Measurements from ENCODE around the gene FAM81A.
A peak's percentile ranks its signal among the peaks of the same experiment; 100 is the strongest.
"Not testable (repeated sequence)": the region's sequence is repeated elsewhere in the genome, so short reads cannot be mapped to it uniquely, and the experiment has no call there.

FAM81A gene

DNA sequence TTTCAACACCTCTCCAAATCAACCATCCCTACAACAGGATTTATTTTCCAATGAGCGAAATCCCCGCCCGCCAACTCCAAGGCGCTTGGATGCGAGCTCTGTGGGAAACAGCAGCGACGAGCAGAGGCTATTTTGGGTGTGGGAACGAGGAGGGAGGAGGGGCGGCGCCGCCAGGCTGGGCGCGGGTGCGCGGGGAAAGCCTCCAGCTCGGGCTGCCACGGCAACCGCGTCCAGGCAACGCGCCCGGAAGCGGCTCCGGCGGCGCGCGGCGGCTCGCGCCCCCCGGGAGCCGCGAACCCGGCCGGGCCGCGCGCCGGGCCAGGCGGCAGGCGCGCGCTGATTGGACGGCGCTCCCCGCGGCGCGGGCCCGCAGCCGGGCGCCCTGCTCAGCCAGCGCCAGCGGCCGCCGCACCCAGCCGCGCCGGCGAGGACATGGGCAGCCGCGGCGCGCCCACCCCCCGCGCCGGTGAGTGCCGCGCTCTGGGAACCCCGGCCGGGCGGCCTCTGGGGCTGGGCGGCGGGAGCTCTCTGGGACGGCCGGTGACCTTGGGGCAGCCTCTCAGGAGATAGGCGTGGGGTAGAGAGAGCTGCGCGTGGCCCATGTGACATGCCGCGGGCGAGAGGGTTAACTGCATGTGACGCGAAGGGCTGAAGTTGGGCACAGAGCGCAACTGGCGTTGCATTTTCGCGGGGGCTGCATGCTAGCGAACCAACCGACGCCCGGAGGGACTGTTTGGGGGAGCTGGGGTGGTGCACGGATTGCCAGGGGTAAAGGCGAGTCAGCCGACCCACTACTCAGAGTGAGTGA lies at the start of gene FAM81A:
Gene FAM81A (plus strand): TSS at position 370 of the 808 bp plus-strand sequence. CDS start 20,441 bp downstream, outside the sequence.
- peak; percentile 89 for DNase-seq

- DNase-seq = no peak
These were observed 49.3 kb upstream of the FAM81A start for GRCh38 chr15:59388670-59389069.

- DNase-seq = no peak
These were observed 45.7 kb upstream of the FAM81A start for GRCh38 chr15:59392299-59392698.

- no peak for DNase-seq
These were observed 43.8 kb upstream of the FAM81A start for GRCh38 chr15:59394166-59394661.

GRCh38 chr15:59396211-59396610 lies 41.8 kb upstream of the FAM81A start:
- no peak for DNase-seq

GRCh38 chr15:59396679-59397078 lies 41.3 kb upstream of the FAM81A start:
- DNase-seq = no peak

GRCh38 chr15:59398220-59398619 lies 39.8 kb upstream of the FAM81A start:
- no peak for DNase-seq

DNA sequence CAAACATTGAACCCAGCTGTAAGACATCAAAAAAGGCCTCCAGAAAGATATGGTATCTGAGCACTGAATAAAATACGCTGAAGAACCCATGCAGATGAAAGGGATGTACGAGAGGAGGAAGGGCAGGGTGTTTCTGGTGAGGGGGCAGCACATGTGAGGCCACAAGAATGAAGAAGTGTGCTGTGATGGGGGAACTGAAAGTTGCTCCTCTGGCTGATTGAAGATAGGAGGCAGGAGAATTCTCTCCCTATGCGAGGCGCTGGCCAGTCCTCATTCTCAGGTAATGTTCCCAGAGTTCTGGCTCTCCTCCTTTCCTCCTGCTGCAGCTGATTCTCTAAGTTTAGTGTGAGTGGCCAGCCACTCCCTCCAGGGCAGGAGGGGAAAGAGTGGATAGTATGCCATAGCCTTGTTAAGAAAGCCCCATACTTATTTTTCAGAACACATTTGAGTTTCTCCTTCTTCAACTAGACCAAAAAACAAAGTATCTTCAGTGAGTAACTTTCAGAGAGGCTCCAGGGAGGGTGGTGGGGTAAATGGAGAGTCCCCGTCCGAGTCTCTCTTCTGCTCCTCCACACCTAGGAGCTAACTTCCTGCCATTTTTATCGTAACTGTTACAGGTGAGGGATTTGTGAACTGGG lies 38.4 kb upstream of the FAM81A start:
- DNase-seq = no peak

DNA sequence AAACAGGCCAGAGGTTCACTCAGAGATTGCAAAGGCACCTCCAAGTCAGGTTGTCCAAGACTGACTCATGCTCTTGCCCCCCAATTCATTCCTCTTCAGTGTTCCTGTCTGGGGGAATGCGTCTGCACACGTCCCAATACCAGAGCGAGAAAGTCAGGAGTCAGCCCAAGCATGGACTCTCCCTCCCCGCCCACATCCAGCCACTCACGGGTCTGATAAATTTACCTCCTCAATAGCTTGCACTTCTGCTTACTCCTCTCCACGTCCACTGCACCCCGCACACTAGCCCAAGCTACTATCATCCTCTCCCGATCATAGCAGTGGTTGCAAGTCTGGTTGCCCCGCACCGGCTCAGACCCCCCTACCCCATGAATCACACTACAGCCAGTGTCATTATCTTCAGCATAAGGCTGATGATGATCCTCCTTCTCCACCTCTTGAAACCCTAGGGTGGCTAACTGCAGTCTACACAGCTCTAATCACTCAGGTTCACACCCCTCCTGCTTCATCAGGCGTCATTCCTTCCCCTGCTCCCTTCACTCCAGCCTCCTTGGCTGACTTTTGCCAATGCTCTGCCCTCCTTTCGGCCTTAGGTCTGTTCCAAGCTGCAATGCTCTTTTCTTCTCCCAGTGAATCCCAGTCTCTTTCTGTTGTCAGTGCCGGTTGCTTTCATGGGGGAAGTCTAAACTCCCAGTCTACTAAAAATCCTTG lies 37.7 kb upstream of the FAM81A start:
- no peak for DNase-seq

DNA sequence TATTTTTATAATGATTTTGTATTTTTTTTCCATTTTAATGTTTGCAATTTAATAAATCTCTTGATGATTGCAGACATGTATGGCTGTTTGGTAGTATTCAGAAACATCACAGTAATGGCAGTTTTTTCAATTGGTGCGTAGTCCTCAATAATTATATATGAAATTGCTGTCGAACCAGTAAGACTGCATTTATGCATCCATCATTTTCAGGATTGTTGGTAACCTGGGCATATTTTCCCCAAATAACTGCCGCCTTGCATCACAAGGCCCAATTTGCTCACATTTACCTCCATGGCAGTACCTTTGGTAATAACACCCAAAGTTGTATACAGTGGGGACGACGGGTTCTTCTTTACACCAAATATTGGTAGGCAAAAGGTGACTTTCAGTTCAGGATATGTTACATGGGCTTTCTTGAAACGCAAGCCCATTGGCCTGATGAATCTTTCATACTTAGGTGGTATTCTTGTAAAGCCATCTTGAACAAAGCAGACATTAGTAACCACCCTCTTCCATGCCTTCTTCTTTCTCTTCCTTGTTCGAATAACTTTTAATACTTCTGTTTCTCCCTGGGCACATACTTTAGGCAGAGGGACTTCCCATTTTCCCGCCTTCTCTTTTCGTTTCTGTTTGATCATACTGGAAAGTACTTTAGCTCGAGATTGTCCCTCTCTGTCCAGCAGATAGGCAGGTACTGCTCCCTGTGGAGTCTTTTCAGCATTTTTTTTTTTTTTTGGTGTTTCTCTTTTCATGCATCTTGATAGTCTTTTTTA lies 36.7 kb upstream of the FAM81A start:
- not testable (repeated sequence) for DNase-seq

- no peak for DNase-seq
These were observed 36.0 kb upstream of the FAM81A start for GRCh38 chr15:59401824-59402569.

- no peak for DNase-seq
These were observed 32.9 kb upstream of the FAM81A start for GRCh38 chr15:59405079-59405478.

DNA sequence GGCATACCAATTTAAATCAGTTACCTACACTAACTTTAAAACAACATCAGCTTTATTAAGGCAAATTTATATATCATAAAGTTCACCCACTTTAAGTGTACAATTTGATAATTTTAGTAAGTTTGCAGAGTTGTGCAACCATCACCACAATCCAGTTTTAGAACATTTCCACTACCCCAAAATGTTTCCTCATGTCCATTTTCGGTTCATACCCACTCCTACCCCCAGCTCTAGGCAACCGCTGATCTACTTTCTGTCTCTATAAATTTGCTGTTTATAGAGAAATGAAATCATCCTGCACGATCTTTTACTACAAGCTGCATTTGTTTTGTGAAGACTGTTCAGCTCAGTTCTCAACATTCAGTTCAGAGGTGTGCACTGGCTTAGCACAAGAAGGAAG lies 31.5 kb upstream of the FAM81A start:
- DNase-seq = no peak

DNA sequence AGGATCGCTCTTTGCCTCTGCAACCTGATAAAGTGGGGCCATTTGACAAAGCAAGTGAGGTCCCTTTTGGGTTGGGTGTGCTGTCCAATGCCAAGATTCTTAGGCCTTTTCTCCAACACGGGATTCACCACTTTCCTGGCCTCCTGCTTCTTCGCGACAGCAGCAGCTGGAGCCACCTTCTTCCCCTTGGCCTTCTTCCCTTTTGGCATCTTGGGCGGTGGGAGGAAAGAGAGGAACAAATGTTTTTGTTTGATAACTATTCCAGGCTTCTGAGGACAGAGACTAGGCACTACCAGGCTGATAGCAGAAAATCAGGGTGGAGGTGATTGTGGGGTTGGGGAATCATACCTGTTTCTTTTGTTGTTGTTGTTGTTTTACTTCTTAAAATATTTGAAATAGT lies 30.0 kb upstream of the FAM81A start:
- DNase-seq = no peak

- DNase-seq = no peak
These were observed 27.5 kb upstream of the FAM81A start for GRCh38 chr15:59410391-59410896.

- no peak for DNase-seq
These were observed 24.4 kb upstream of the FAM81A start for GRCh38 chr15:59413577-59413976.

- no peak for DNase-seq
These were observed 21.2 kb upstream of the FAM81A start for GRCh38 chr15:59416816-59417215.

- no peak for DNase-seq
These were observed 18.8 kb upstream of the FAM81A start for GRCh38 chr15:59419170-59419569.

DNA sequence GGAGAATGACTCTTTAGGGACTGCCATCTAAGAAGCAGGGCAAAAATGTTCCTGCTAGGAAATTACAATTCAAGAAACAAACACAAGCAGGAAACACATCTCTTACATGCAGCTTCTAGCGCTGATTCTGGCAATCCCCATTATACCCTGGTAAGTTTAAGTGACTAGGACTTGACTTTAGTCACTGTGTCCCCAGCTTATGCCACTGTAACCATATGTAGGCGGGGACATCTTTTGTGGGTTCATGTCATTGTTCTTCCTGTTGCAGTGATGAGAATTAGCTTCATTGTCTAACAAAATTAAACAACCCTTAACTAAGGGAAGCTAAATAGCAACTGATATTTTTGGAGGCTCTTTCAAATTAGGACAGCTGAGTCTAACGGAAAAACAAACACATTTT lies 17.9 kb upstream of the FAM81A start:
- DNase-seq = no peak

DNA sequence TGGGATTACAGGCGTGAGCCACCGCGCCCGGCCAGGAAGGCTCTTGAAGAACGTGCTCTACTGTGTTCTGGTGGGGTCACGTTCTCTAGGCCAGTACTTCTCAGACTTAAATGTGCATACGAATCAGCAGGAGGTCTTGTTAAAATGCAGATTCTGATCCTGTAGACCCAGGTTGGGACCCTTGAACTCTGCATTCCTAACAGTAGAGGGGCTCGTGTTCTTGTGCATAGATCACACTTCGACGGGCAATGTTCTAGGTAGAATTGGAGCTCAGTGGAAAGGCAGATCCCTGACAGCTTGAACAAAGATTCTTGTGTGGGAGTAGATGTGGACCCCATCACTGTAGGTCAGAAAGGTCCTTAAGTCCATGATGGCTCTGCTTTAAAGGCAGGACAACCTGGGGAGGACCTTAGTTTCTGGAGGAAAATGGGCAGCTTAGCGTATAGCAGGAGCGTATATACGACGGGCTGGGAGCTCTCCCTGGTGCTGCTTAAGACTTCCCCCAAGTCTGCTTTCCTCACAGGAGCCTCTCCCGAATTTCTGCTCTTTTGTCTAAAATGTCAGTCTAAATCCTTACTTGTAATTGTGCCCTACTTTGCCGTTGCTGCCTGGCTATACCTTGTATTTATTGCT lies 16.9 kb upstream of the FAM81A start:
- DNase-seq = peak; percentile 49

GRCh38 chr15:59424616-59425015 lies 13.4 kb upstream of the FAM81A start:
- DNase-seq = no peak
